Measurements from ENCODE around the gene SH3BP4.

Gene SH3BP4

DNA sequence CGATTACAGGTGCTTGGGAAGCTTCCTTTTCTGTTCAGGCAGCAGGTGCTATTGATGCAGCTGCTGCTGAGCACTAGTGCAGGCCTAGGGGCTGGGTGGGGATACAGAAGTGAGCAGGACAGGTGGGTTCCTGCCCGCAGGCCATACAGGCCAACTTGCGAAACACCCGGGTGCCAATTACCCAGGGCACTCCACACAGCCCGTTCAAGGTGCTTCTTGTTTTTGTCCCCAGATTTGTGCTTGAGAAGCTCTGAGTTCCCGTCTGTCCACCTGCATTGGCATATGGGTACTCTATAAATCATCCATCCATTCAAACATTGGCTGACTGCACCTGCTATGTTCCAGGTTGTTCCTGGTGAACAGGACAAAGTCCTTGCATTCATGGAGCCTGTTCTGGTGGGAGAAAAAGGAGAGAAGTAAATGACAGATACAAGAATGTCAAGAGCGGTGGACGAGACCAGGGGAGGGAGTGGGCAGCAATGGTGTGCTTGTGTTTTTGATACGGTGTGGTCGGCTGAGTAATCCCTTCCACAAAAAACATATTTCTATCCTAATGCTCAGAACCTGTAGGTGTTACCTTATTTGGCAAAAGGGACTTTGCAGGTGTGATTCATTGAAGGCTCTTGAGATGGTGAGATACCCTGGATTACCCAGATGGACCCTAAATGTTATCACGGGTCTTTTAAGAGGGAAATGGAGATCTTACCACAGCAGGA lies 31.4 kb downstream of the SH3BP4 start:
- no peaks in the 10 kb centered on the region; the same call in 1 of the 2 replicates for H3K9me3 ChIP-seq (ENCODE audit: control insufficient read depth, insufficient read depth, low read length)
- H3K4me2 ChIP-seq (ENCODE audit: low read length) = no peak overlapping the region
- H4K20me1 ChIP-seq (ENCODE audit: control insufficient read depth, insufficient read depth, low read depth, low read length) = no peaks in the 10 kb centered on the region
- H3K9me2 ChIP-seq (replicated peaks; ENCODE audit: control insufficient read depth, low read length) = no peaks in the 10 kb centered on the region
- H3K27me3 ChIP-seq (ENCODE audit: control insufficient read depth, low read length) = no peaks in the 10 kb centered on the region
- H3K27ac ChIP-seq (ENCODE audit: low read depth, low read length) = no peak overlapping the region
- H3K36me3 ChIP-seq (ENCODE audit: control insufficient read depth, low read length) = no peaks in the 10 kb centered on the region
- TF ChIP-seq EZH2phosphoT487 (IDR thresholded peaks at IDR 0.05; ENCODE audit: borderline replicate concordance, low read length) = no peak
- TF ChIP-seq, protein P1, sequence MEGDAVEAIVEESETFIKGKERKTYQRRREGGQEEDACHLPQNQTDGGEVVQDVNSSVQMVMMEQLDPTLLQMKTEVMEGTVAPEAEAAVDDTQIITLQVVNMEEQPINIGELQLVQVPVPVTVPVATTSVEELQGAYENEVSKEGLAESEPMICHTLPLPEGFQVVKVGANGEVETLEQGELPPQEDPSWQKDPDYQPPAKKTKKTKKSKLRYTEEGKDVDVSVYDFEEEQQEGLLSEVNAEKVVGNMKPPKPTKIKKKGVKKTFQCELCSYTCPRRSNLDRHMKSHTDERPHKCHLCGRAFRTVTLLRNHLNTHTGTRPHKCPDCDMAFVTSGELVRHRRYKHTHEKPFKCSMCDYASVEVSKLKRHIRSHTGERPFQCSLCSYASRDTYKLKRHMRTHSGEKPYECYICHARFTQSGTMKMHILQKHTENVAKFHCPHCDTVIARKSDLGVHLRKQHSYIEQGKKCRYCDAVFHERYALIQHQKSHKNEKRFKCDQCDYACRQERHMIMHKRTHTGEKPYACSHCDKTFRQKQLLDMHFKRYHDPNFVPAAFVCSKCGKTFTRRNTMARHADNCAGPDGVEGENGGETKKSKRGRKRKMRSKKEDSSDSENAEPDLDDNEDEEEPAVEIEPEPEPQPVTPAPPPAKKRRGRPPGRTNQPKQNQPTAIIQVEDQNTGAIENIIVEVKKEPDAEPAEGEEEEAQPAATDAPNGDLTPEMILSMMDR (IDR thresholded peaks at IDR 0.05; ENCODE audit: low read depth, low read length, poor library complexity, severe bottlenecking) = no peak
- no peaks in the 10 kb centered on the region for H3K79me2 ChIP-seq (ENCODE audit: control insufficient read depth, low read length)
- no peak overlapping the region for H3K4me3 ChIP-seq (ENCODE audit: low read length)
- H3K4me1 ChIP-seq (ENCODE audit: control insufficient read depth, low read length) = no peaks in the 10 kb centered on the region
- no peaks in the 10 kb centered on the region for H3F3A ChIP-seq (ENCODE audit: control insufficient read depth, insufficient read depth)

DNA sequence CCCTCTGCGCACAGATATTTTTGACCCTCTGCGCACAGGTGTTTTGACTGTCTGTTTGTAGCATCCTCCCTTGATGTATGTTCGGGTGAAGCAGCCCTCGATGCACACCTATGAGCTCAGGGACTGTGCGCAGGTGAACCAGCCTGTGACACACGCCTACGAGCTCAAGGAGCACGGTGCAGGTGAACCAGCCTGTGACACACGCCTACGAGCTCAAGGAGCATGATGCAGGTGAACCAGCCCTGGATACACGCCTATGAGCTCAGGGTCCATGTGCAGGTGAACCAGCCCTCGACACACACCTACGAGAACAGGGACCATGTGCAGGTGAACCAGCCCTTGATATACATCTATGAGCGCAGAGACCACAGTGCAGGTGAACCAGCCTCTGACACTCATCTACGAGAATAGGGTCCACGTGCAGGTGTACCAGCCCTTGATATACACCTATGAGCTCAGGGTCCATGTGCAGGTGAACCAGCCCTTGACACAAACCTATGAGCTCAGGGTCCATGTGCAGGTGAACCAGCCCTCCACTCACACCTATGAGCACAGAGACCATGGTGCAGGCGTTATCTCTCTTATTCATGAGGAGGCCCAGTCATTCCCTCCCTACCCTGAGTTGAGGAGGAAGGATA lies 33.9 kb downstream of the SH3BP4 start:
- no peak overlapping the region for H3K27ac ChIP-seq (ENCODE audit: low read depth, low read length)
- no peaks in the 10 kb centered on the region for H3F3A ChIP-seq (ENCODE audit: control insufficient read depth, insufficient read depth)
- H3K27me3 ChIP-seq (ENCODE audit: control insufficient read depth, low read length) = no peaks in the 10 kb centered on the region
- H4K20me1 ChIP-seq (ENCODE audit: control insufficient read depth, insufficient read depth, low read depth, low read length) = no peaks in the 10 kb centered on the region
- H3K4me2 ChIP-seq (ENCODE audit: low read length) = no peak overlapping the region
- no peak overlapping the region for H3K4me3 ChIP-seq (ENCODE audit: low read length)
- H3K4me1 ChIP-seq (ENCODE audit: control insufficient read depth, low read length) = no peaks in the 10 kb centered on the region
- H3K9me3 ChIP-seq (ENCODE audit: control insufficient read depth, insufficient read depth, low read length) = no peaks in the 10 kb centered on the region; the same call in 1 of the 2 replicates
- H3K9me2 ChIP-seq (replicated peaks; ENCODE audit: control insufficient read depth, low read length) = no peaks in the 10 kb centered on the region
- no peaks in the 10 kb centered on the region for H3K79me2 ChIP-seq (ENCODE audit: control insufficient read depth, low read length)
- H3K36me3 ChIP-seq (ENCODE audit: control insufficient read depth, low read length) = no peaks in the 10 kb centered on the region
- TF ChIP-seq, protein P1 (IDR thresholded peaks at IDR 0.05; ENCODE audit: low read depth, low read length, poor library complexity, severe bottlenecking) = no peak

DNA sequence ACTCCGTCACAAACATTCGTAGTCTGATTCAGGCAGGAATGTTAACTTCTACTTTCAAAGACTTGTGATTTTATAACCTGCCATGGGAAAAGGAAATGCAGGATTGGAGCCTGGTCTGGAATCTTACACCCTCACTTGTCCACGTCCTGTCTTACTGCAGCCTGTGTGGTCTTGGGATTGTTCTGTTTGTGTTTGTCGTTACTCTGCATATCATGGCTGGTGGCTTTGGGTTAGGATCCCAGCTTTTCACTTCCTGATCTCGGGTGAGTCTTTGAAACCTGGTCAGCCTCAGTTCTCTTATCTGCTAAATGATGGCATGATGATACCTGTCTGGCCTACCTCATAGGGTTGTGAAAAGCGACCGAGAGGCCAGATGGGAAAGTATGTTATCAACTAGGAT lies 34.6 kb downstream of the SH3BP4 start:
- Histone ChIP-seq H3K27me3 (ENCODE audit: control insufficient read depth, low read length) (no peaks in the 10 kb centered on the region), H3K9me2 (replicated peaks; ENCODE audit: control insufficient read depth, low read length) (no peaks in the 10 kb centered on the region), H3K27ac (ENCODE audit: low read depth, low read length) (no peak overlapping the region), H3F3A (ENCODE audit: control insufficient read depth, insufficient read depth) (no peaks in the 10 kb centered on the region), H3K4me2 (ENCODE audit: low read length) (no peak overlapping the region), H3K9me3 (ENCODE audit: control insufficient read depth, insufficient read depth, low read length) (no peaks in the 10 kb centered on the region; the same call in 1 of the 2 replicates), H3K4me3 (ENCODE audit: low read length) (no peak overlapping the region), H3K4me1 (ENCODE audit: control insufficient read depth, low read length) (no peaks in the 10 kb centered on the region), H4K20me1 (ENCODE audit: control insufficient read depth, insufficient read depth, low read depth, low read length) (no peaks in the 10 kb centered on the region), H3K79me2 (ENCODE audit: control insufficient read depth, low read length) (no peaks in the 10 kb centered on the region), H3K36me3 (ENCODE audit: control insufficient read depth, low read length) (no peaks in the 10 kb centered on the region)
- no peak for TF ChIP-seq EZH2phosphoT487 (IDR thresholded peaks at IDR 0.05; ENCODE audit: borderline replicate concordance, low read length)
- TF ChIP-seq, protein P1 (IDR thresholded peaks at IDR 0.05; ENCODE audit: low read depth, low read length, poor library complexity, severe bottlenecking) = no peak
